ENCODE results near the gene AGBL1.

The AGBL1 gene

DNA sequence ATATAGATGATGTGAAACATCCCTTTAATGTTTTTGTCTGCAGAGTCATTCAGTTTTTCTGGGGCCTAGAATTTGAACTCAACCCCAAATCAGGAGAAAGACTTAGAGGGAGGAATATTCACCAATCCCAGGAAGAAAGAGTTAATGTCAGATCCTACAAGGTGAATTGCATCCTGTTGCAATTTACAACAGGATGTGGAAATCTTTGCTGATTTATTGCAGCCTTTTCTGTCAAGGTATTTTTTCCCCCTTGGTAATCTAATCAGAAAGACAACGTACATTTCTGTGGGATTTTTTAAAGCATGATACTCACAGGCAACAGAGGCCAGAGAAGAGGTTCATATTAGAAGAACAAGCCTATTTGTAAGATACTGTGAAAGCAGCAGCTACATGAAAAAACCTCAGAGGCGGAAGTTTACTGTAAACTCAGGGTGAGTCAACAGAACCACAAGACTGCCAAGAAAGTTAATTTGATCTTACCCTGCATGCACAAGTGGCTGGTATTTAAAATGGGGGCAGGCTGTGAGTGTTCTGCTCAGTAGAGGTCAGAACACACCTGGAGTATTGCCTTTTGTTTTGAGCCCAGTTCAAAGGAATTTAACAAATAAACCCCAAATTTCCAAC is 531.9 kb downstream of the AGBL1 start:
- peak; percentile 43 for DNase-seq

DNA sequence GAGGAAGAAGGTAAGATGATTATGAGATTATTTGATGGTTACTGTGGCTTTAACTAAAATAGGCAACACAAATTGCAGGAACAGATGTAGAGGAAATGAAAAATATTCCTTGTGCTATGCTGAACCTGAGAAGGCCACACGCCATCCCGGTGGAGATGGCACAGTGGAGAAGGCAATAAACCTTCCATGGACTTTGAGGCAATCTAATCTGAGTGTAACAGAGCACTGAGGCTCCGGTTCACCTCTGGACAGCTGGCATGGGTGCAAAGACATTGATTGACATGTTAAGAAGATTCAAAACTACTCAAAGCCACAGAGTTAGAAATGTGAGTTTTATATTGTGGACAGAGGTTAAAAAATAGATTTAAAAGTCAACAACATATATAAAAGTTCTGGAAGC is 535.7 kb downstream of the AGBL1 start:
- DNase-seq = no peak

DNA sequence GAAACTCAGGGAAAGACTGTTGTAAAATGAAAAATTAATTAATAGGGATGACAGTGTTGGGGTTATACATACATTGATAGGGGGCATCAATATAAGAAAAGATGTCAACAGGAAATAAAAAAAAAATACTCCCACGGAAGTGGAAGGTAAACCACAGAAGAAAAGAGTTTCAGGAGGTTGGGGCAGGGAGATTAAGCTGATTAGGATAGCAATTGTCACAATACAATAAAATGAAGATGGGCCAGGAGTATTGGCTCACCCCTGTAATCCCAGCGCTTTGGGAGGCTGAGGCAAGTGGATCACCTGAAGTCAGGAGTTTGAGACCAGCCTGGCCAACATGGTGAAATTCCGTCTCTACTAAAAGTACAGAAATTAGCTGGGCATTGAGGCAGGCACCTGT is 536.1 kb downstream of the AGBL1 start:
- no peak for DNase-seq

GRCh38 chr15:86616771-86617170 is 537.1 kb downstream of the AGBL1 start:
- no peak for DNase-seq

DNA sequence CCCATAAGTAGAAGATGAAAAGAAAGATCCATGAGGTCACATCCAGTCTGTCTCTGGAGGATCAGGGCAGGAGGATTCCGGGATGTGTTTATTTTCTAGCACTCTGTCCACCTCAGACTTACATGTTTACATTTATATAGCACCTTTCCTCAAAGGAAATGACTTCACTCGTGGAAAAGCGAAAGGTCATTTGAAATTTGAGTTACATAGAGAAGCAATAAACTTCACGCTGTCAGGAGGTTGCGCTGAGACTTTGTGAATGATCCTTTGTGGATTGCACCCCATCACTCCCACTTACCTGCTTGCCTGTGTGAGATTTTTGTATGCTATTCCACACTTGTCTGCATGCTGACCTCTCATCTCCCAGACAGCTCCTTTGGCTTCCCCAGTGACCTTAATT is 540.5 kb downstream of the AGBL1 start:
- DNase-seq = no peak

DNA sequence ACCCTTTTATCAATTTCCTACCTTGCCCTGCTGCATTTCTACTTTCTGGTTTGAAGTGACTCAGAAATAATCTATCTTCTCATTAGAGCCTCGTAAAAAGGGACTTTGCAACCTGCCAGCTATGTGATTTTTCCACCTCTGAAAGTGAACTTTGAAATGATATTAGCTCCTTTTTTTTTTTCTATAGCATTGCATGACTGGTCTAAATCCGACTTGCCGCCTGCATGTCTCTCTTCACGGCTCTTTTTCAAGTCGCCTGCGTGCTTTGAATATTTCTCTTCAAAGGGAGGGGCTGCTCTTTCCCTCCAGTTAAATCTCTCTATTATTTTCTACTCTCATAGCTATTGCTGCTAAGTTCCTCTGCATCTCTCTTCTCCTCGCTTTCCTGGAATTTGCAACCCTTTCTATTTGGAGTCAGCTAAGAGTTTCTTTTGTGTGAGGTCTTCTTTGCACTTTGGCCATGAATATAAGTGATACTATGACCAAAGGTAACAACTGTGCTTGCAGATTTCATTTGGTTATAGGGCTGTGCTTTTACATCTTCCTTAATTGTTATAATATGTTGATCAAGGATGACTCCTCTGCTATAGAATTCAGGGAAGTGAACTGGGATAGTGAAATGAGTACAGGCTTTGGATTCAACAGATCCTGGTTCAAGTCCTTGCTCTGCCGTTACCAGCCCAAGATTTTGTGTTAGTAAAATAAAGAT is 541.1 kb downstream of the AGBL1 start:
- no peak for DNase-seq

GRCh38 chr15:86623236-86623635 is 543.6 kb downstream of the AGBL1 start:
- DNase-seq = no peak

GRCh38 chr15:86624261-86625036 is 544.8 kb downstream of the AGBL1 start:
- DNase-seq = peak; percentile 70

GRCh38 chr15:86629409-86630356 is 550.0 kb downstream of the AGBL1 start:
- DNase-seq = no peak

GRCh38 chr15:86630946-86631345 is 551.3 kb downstream of the AGBL1 start:
- DNase-seq = no peak

DNA sequence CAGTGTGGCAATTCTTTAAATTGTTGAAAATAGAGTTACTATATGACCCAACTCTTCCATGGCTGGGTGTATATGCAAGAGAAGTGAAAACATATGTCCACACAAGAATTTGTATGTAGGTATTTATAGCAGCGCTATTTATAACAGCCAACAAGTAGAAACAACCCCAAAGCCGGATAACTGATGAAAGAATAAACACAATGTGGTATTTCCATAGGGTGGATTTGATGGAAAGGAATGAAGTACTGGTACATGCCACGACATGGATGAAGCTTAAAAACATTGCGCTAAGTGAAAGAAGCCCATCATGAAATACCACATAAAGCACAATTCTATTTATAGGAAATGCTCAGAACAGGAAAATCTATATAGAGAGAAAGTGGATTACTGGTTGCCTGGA is 554.5 kb downstream of the AGBL1 start:
- DNase-seq = no peak

- DNase-seq = no peak
These were observed 555.4 kb downstream of the AGBL1 start for GRCh38 chr15:86634992-86635638.

DNA sequence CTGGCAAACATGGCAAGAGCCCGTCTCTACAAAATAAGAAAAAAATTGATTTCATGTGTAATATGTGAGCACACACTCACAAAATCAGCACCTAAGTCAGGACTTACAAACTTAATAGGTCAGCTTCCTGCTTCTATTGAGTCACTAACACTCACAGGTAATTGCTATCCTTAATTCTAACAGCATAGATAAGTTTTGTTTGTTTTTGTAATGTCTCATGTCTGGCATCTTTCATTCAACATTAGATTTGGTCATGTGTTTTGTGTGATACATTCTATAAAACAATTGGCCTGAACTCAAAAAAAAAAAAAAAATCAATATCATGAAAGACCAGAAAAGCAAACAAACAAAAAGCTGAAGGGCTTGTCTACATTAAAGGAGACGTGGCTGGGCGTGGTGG is 564.7 kb downstream of the AGBL1 start:
- no peak for DNase-seq

- no peak for DNase-seq
These were observed 566.3 kb downstream of the AGBL1 start for GRCh38 chr15:86645925-86646500.

DNA sequence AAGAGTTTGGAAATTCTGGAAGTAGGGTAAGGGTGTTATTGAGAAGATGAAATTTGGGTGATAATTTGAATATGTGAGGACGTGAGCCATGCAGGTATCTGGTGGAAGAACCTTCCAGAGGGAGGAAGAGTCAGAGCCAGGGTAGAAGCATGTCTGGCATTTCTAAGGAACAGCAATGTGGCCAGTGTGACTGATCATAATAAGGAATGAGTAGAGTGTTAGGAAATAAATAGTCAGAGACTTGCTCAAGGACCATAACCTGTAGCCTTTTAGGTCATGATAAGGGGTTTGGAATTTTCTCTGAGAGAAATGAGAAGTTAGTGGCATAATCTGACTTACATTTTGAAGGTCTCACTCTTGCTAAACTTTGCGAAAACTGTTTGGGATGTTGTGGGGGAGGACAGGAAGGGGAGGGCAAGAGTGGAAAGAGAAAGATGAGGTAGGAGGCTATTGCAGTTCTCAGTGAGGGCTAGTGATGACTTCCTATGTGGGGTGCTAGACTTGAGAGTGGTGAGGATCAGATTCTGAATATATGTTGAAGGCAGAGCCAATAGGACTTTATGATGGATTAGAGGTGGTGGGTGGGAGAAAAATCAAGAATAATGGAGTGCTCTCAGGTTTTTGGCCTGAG is 568.3 kb downstream of the AGBL1 start:
- DNase-seq = no peak

DNA sequence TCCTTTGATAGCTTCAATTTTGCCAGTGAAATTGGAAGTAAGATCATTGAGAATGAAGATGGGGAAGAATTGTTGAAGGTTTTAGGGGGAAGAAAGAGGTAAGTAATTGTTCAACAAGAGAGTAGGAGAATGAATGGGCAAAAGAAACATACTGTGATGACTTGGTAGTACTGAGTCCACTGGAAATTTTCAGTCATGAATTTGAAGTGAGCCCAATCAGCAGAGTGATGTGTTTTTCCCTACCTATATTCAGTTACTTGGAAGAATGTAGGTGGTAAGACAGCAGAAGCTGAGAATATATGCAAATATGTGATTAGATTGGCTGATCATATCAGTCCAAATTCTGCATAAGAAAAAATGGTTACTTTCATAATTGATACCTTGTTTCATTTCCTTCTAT is 569.6 kb downstream of the AGBL1 start:
- no peak for DNase-seq

DNA sequence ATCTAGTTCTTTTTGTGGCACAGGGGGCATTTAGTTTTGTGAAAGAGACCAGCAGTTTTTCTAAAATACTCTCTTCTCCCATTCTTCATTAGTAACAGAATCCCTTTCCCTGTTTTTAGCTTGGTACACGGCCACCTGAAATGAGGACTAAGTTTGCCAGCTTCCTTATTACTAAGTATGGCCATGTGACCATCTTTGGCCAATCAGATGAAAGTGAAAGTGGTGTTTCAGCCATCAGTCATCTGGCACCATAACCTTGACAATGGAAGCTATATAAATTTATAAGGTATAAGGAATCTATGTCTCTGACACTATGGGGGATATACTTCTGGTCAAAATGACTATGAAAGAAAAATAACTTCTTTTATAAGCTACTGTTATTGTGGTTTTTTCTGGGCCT is 570.4 kb downstream of the AGBL1 start:
- DNase-seq = no peak

GRCh38 chr15:86653344-86654197 is 573.9 kb downstream of the AGBL1 start:
- DNase-seq = no peak

DNA sequence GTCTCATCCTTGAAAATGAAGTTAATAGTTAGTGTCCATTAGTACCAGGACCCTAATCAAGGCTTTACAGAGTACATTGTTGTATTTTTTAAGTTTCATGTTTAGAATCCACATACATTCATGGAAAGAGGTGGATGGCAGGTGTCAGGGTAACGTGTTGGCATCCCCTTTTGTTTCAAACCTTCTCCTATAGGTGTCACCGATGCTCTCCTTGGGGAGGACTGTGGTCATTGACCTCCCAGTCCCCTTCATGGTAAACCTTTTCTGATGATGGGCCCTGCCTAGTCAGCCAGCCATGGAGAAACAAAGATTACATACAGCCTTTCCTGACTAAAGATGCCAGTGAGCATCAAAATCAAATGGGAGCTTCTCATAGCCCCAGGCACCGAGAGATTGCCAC is 574.8 kb downstream of the AGBL1 start:
- DNase-seq = no peak

DNA sequence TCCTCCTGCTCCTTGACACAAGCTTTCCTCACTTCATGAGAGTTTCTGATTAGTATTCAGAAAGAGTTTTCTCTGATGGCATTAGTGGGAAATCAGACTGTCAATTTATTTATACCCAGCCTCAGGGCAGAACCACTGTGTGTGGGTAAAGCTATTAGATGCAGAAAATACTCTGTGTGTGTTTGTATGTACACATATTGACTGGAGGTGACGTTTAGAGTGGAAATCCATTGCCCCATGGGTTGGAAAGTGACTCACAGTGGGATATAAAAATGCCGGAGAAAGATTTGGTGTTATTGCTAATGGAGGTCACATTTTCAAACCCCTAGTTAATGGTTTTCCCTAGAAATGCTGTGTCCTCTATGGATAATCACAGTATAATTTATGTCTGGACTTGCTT is 577.6 kb downstream of the AGBL1 start:
- DNase-seq = no peak

Data from activated gamma-delta T cell treated with Interleukin-2 at 50 U/mL for 16 hours (primary cell).